GM18526 (cell line): ENCODE results near the gene SHOX.

ENCODE experiments used
- POLR2A ChIP-seq: IDR thresholded peaks from 3 replicates; pipeline ENCODE4 v1.6.1; 2011; ENCODE audit not compliant: insufficient read length; ENCODE audit errors: extremely low read depth

Gene SHOX

GRCh38 chrX:619812-620531 lies 10.6 kb upstream of the SHOX start:
- no peak for TF ChIP-seq POLR2A

DNA sequence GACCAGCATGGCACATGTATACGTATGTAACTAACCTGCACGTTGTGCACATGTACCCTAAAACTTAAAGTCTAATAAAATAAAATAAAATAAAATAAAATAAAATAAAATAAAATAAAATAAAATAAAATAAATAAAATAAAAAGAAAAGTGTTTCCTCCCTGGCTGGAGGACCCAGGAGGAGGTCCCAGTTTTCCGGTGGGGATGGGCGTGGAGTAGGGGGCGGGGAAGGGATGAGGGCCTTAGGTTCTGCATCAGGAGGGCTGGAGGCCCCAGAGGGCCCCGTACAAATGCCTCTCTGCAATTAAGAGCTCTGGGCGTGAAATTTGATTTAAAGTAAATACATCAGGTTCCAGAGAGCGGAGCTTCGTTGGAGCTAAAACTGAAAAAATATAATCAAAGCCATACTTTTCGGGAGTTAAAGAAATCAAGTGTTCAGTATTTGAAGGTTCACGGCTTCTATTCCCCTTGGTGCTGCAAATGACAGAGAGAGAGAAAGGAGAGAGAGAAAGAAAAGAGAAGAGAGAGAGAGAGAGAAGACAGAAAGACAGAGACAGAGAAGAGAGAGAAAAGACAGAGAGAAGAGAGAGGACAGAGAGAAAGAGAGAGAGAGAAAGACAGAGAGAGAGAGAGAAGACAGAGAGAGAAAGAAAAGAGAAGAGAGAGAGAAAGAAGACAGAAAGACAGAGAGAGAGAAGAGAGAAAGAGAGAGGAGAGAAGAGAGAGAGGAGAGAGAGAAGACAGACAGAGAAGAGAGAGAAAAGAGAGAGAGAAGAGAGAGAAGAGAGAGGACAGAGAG lies 8.7 kb upstream of the SHOX start:
- TF ChIP-seq POLR2A, result no peak

DNA sequence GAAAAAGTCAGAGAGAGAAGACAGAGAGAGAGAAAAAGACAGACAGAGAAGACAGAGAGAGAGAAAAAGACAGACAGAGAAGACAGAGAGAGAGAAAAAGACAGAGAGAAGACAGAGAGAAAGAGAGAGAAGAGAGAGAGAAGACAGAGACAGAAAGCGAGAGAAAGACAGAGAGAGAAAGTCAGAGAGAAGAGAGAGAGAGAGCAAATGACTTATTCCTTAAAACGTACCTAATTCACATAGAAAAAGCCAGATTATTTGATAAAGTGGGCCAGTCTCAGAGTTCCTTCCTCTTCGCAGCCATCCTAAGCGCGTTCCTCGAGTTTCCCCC lies 7.4 kb upstream of the SHOX start:
- TF ChIP-seq POLR2A, result no peak

GRCh38 chrX:623599-624315 lies 6.8 kb upstream of the SHOX start:
- TF ChIP-seq POLR2A, result no peak

- TF ChIP-seq POLR2A, result no peak
Measured at GRCh38 chrX:625137-625691, 5.4 kb upstream of the SHOX start.

GRCh38 chrX:626745-627509 lies 3.7 kb upstream of the SHOX start:
- no peak for TF ChIP-seq POLR2A

DNA sequence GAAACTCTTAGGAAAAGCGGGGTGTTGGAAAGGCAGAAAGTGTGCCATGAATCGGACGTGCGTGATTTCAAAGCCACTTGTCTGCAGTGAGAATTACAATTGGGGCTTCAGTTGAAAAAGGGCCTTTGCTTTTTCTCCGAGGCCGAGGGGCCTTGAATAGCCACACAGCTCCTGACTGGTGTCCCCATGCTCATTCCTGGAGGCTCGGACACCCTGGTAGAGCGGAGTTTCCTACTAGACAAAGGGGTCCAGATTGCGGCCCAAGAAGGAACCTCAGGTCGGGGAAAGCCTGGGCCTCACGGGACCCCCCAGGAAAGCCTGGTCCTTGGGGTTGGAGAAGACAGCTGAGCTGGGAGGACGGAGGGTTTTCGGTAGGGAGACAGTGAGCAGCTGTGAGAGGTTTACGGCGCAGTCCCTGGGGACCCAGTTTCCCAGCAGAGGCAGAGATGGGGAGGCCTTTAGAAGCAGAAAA lies 3.0 kb upstream of the SHOX start:
- no peak for TF ChIP-seq POLR2A

GRCh38 chrX:627995-628394 lies 2.6 kb upstream of the SHOX start:
- no peak for TF ChIP-seq POLR2A

DNA sequence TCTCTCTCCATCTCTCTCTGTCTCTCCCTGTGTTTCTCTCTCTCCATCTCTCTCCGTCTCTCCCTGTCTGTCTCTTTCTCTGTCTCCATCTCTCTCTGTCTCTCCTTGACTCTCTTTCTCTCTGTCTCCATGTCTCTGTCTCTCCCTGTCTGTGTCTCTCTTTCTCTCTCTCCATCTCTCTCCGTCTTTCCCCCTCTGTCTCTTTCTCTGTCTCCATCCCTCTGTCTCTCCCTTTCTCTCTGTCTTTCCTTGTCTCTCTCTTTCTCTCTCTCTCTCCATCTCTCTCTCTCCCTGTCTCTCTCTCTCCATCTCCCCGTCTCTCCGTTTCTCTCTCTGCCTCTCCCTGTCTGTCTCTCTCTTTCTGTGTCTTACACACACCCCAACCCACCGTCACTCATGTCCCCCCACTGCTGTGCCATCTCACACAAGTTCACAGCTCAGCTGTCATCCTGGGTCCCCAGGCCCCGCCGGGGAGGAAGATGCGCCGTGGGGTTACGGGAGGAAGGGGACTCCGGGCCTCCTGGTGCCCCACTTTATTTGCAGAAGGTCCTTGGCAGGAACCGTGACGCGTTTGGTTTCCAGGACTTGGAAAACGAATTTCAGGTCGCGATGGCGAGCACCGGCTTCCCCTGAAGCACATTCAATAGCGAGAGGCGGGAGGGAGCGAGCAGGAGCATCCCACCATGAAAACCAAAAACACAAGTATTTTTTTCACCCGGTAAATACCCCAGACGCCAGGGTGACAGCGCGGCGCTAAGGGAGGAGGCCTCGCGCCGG lies 1.2 kb upstream of the SHOX start:
- TF ChIP-seq POLR2A, result no peak

GRCh38 chrX:630007-630611 lies 482 bp upstream of the SHOX start:
- no peak for TF ChIP-seq POLR2A

DNA sequence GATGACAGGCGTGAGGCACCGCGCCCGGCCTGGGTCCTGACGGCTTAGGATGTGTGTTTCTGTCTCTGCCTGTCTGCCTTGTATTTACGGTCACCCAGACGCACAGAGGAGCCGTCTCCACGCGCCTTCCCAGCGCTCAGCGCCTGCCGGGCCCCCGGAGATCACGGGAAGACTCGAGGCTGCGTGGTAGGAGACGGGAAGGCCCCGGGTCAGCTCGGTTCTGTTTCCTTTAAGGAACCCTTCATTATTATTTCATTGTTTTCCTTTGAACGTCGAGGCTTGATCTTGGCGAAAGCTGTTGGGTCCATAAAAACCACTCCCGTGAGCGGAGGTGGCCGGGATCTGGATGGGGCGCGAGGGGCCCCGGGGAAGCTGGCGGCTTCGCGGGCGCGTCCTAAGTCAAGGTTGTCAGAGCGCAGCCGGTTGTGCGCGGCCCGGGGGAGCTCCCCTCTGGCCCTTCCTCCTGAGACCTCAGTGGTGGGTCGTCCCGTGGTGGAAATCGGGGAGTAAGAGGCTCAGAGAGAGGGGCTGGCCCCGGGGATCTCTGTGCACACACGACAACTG lies 1.3 kb downstream of the SHOX start:
- TF ChIP-seq POLR2A, result no peak

- TF ChIP-seq POLR2A, result no peak
Measured at GRCh38 chrX:632366-633042, 1.9 kb downstream of the SHOX start.
